Measurements from ENCODE around the gene NIPBL.
"Not testable (repeated sequence)": the region's sequence is repeated elsewhere in the genome, so short reads cannot be mapped to it uniquely, and the experiment has no call there.

Gene NIPBL

DNA sequence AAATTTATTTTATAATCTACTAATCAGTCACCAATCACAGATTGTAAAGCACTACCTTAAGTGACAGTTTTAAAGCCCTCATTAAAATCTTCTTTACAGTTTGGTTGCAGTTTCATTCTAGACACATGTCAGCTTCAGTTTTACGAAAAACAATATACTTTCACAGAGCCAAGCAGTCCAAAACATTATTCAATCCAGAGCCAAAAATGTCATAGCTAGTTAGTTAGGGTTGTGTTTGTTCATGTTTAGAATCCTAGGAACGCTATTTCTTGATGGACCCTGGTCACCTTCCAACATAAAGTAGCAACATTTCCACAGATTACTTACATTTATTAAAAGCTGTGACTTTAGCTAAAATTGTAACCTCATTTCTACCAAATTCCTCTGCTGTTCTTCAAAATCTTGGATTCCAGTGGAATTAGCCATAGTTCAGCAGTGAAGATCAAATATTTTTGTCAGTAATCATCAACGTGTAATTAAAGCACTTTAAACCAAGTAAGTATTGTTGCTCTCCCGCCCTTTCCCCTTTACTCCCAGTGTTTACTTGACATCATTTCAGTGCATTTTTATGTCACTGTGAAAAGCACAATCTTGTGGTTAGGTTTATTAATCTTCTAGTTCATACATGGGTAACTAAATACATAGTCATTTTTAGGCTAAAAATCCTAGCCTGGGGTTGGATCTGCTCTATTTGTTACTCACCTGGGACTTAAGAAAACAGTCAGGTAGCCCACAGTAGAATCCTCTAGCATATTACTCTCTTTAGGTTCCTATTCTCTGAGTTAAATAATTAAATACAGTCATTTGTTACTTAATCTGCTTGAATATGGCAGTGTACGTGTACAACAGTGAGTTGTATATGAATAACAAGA is 74.3 kb downstream of the NIPBL start:
- DNase-seq = no peak

DNA sequence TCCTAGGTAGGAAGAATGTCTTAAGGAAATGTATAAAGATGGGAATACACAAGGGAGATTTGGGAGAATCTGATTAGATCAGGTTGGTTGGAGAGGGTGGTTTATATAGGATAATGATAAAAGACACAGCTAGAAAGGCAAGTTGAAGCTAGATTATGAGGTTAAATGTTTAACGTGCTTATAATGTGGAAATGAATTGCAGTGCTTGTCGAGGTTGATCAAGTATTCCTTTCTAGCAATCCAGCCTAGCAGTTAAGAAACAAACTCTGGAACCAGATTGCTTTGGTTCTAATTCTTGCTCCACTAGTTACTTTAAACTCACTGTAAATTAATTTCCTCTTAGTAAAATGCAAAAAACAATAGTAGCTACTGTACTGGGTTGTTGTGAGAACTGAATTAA is 76.5 kb downstream of the NIPBL start:
- no peak for DNase-seq

DNA sequence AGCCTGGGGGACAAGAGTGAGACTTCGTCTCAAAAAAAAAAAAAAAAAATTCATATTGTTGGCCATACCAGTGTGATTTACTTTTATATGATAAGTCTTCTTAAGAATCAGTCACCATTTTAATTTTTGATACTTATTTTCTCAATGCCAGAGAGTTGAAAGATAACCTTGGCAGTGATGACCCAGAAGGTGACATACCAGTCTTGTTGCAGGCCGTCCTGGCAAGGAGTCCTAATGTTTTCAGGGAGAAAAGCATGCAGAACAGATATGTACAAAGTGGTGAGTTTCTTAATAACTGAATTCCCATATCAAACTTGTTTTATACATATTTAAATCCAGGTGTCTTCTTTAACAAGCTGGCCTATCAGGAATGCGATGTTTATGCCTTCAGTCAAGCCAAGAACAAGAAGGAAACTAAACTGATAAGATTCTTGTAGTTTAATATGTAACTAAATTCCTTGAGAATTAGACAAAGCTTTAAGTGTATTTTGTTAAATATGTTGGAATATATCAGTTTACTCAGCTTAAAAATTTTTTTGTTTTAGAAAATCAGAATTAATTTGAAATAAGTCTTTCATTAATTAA is 81.5 kb downstream of the NIPBL start:
- DNase-seq = no peak

DNA sequence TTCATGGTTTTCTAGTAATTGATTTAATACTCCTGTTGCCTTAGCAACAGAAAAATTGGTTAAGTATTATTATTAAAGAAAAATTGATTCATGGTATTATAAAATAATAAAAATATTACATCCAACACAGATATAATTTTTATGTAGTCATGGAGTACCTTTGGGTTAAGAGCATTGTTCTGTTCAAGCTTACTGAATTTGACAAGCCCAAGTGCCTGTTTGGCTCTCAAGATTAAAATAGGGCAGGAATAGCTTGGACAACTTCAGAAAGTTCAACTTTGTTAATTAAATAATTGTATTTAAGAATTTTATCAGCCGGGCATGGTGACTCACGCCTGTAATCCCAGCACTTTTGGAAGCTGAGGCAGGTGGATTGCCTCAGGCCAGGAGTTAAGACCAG is 82.0 kb downstream of the NIPBL start:
- DNase-seq = no peak

DNA sequence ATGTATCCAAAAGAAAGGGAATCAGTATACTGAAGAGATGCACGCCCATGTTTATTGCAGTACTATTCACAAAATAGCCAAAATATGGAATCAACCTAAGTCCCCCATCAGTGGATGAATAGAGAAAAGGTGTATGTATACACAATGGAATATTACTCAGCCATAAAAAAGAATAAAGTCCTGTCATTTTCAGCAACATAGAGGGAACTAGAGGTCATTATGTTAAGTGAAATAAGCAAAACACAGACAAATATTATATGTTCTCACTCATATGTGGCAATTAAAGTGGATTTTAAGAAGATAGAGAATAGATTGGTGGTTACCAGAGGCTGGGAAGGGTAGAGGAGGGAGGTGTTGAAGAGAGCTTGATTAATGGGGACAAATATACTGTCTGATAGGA is 88.6 kb downstream of the NIPBL start:
- no peak for DNase-seq

DNA sequence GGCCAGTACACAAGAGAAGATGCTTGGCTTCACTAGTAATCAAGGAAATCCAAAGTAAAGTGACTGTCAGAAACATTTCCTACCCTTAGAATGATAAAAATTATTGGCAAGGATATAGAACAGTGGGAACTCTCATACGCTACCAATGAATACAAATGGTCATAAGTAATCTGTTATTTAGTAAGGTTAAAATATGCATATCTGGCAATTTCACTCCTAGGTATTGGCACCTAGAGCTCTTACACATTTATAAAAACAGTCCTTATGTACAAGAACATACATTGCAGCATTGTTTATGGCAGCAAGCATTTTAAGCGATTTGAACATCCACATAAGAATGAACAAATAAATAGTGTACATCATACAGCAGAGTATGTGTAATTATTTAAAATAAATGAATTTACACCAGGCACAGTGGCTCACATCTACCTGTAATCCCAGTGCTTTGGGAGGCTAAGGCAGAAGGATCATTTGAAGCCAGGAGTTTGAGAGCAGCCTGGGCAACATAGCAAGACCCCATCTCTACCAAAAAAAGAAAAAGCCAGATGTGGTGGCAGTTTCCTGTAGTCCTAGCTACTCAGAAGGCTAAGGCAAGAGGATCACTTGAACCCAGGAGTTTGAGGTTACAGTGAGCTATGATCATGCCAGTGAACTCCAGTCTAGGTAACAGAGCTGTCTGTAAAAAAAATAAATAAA is 93.3 kb downstream of the NIPBL start:
- DNase-seq = no peak

DNA sequence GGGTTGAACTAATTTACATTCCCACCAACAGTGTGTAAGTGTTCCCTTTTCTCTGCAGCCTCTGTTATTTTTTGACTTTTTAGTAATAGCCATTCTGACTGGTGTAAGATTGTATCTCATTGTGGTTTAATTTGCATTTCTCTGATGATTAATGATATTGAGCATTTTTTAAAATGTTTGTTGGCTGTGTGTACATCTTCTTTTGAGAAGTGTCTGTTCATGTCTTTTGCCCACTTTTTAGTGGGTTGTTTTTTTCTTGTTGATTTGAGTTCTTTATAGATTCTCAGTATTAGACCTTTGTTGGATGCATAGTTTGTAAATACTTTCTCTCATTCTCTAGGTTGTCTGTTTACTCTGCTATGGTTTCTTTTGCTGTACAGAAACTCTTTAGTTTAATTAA is 101.6 kb downstream of the NIPBL start:
- DNase-seq = no peak

DNA sequence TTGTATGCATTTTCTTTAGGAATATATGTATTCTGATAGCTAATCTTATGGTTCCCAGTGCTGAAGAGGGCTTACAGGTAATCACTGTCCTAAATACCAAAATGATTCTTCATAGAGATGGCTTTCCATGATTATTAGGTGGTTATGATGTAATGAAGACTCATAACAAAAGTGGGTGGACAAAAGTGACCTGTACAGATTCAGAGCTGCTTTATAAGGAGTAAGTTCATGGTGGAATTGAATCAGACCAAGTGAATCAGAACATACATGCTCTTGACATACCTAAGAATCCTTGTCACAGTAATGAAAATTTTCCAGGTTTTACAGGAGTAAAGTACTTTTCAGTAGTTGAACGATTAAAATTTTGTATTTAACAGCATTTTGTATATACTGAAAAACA is 105.6 kb downstream of the NIPBL start:
- no peak for DNase-seq

DNA sequence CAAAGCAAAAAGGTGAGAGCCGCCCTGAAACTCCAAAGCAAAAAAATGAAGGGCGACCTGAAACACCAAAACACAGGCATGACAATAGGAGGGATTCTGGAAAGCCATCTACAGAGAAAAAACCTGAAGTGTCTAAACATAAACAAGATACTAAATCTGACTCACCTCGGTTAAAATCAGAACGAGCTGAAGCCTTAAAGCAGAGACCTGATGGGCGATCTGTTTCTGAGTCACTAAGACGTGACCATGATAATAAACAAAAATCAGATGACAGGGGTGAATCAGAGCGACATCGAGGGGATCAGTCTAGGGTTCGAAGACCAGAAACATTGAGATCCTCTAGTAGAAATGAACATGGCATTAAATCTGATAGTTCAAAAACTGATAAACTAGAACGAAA is 108.8 kb downstream of the NIPBL start:
- DNase-seq = no peak

DNA sequence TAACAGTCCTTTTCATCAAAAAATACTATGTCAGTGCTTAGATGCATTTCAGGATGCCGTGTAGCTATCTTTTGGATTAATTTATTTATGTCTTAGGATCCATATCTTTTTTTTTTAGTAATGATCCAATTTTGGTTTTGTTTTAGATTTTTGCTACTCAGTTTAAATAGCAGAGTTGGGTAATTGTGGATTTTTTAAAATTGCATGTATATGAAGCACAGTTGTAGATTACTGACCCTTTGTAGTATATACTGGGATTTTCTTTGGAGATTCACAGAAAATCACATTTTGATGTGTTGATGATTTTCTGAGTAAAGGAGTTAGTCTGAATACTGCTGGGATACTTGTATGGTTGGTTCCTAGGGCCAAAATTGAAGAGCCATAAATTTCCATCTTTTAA is 111.8 kb downstream of the NIPBL start:
- DNase-seq = no peak

DNA sequence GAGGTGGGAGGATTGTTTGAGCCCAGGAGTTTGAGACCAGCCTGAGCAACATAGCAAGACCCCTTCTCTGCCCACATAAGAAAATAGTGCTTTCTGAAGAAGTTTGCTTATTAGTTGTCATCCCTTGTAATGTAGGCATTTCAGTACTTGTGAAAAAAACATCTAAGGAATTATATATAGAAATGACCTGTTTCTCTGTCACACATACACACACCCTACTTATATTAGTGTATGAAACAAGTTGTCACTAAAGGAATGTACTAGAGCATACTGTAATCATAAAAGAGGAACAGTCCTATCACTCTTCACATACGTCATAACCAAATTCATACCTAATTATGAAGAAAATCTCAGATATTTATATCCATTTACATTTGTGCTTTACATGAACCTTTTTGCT is 122.0 kb downstream of the NIPBL start:
- no peak for DNase-seq

DNA sequence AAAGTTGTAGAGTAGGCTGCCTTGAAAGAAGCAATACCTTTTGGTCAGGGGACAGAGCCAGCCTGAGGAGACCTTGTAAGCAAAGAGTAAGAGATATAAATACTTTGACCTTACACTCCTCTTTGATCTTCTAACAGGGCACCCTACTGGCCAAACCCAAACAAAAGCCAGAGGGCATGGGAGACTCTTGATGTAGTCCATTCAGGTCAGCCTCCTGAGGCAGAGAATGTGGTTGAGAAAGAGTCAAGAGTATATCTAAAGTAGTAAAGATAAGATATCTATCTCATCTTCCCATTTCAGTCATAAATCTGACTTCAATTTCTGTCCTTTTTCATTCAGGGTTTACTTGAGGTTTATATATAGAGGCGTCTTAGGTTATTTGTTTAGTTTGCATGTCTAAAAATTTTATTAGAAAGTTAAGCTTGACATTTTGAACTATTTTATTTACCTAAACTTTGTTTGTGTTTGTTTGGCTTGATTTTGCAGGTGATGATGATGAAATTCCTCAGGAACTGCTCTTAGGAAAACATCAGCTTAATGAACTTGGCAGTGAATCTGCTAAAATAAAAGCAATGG is 125.7 kb downstream of the NIPBL start:
- DNase-seq = no peak

DNA sequence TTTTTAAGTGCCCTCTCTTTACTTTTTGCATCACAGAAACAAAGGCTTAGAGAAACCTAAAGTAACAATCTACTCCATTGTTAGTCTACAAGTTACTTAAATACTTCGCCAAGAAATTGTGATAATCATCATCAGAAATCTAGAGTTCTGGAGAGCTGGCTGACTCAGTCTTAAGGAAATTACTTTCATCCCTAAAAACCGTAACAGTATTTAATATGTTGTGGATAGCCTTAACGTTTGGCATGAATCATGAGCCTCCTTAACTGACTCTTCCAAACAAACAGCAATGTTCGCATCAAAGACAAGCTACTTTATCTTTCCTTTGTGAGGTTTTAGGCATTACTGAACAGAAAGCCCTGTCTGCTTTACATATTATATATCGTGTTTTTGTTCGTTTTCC is 128.7 kb downstream of the NIPBL start:
- no peak for DNase-seq

DNA sequence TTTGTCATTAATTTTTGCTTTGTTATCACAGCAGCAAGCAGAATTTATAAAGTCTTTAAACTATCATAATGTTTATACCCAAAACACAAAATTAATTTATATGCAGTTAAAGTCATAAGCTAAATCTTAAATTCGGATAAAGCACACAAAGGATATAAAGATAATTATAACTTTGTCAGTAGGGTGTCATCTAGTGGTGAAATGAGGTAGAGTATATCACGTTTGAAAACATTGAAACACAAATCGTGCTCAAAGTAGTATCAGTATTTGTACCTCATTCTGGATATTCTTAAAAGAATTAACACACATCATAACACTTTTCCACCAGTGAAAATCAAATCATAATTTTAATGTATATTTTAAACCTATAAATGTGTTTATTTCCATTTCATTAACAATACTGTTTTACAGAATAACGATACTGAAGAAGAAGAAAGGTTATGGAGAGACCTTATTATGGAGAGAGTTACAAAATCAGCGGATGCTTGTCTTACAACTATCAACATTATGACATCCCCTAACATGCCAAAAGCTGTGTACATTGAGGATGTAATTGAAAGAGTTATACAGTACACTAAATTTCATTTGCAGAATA is 129.5 kb downstream of the NIPBL start:
- no peak for DNase-seq

DNA sequence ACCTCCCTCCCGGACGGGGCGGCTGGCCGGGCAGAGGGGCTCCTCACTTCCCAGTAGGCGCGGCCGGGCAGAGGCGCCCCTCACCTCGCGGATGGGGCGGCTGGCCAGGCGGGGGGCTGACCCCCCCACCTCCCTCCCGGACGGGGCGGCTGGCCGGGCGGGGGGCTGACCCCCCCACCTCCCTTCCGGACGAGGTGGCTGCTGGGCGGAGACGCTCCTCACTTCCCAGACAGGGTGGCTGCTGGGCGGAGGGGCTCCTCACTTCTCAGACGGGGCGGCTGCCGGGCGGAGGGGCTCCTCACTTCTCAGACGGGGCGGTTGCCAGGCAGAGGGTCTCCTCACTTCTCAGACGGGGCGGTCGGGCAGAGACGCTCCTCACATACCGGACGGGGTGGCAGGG is 136.6 kb downstream of the NIPBL start:
- not testable (repeated sequence) for DNase-seq

DNA sequence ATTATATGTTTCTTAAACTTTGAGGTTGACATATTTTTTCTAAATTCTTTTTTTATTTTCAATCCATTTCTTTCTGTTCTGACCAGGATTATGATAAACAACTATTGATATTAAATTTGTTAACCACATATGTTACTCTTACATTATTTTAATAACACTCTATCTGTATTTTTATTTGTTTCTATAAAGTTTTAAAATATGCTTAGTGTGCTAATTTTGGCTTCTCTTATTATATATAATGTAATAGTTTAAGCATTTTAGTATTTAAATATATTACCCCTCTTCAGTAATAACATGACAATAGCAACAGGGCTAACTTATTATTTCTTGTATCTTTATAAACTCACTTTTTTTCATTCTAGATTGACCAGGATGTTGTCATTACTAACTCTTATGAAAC is 137.8 kb downstream of the NIPBL start:
- no peak for DNase-seq

DNA sequence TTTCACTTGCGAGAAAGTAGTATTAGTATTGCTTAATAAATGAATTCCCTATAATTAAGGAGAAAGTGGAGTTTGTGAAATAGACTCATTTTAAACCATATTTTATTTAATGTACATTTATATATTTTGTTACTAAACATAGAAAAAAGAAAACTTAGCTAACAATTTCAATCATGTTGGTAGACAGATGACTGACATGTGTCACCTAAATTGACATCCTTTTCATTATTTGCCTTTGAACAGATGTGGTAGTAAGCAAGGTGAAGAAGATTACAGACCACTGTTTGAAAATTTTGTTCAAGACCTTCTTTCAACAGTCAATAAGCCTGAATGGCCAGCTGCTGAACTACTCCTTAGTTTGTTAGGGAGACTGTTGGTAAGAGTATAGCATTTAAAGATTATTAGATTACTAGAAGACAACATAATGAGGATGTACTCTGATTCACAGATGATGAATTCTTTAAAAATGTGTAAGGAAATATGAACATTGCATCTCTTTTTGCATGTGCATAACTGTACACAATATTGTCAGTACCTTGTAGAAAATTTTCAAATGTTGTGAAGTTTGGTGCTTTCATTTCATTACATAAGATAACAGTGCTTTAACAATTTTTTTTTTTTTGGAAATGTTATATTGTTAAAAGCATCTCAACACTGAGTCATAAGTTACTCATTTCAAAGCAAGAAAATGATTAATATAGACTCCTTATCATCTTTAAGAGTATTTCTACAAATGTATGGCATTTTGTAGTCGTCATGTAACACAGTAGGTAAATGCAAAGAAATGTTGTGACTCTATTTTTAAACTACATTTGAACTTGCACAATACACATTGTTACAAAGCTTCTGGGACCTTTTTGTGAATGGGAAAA is 139.5 kb downstream of the NIPBL start:
- no peak for DNase-seq

DNA sequence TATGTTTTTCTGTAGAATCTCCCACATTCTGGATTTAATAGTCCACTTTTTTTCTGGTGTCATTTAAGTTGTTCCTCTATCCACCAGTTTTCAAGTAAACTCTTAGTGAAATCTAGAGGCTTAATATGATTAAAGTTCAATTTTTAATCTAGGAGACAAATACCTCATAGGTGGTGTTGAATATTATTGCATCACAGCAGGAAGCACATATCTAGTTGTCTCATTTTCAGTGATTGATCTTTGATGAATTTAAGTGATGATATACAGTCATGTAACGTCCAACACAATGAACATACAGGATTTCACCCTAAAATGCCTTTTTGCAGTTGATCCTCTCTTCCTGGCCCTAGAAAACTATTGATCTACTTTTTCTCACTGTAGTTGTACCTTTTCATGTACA is 152.3 kb downstream of the NIPBL start:
- DNase-seq = no peak

DNA sequence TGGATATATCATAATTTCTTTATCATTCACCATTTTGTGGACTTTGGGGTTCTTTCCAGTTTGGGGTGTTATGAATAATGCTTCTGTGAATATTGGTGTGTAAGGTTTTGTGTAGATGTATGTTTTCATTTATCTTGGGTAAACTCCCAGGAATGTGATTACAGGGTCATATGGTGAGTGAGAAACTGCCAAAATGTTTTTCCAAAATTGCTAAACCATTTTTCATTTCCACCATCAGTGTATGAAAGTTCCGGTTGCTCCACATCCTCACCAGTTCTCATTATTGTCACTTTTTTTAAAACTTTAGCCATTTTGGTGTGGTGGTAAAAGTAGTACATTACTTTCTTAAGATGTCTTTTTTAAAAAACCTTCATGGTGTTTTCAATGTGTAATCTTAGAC is 152.9 kb downstream of the NIPBL start:
- no peak for DNase-seq

DNA sequence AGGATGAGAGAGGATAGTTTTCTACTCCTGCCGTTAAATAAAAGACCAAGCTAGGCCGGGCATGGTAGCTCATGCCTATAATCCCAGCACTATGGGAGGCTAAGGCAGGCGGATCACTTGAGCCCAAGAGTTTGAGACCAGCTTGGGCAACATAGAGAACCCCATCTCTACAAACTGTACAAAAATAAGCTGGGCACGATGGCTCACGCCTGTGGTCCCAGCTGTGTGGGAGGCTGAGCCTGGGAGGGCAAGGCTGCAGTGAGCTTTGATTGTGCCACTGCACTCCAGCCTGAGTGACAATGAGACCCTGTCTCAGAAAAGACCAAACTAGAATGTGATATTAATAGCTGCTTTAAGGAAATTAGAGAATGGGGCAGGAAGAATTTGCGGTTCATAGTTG is 158.4 kb downstream of the NIPBL start:
- no peak for DNase-seq

DNA sequence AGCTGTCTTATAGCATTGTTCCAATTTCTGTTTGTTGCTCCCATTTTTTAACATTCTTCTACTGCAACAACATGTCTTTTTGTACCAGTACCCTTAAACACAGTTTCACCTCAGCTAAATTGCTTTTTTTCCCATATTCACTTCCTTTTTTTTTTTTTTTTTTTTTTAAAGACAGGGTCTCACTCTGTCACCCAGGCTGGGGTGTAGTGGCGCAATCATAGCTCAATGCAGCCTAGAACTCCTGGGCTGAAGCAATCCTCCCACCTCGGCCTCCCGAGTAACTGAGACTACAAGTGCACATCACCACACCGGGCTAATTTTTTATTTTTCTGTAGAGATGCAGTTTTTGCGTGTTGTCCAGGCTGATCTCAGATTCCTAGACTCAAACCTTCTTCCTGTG is 161.3 kb downstream of the NIPBL start:
- DNase-seq = no peak

DNA sequence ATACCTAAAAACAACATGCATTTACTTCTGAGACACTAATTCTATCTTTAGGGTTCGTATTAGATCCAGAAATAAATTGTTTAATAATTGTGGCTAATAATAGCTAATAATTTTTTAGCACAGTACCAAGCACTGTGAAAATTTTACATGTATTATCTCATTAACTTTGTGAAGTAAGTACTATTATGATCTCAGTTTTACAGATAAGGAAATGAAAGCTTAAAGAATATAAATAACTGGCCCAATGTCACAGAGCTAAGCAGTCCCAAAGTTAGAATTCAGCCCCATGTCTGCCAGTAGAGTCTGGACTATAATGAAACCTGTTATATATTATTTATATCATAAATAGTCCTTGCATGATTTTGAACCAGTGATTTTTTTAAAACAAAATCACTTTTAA is 163.3 kb downstream of the NIPBL start:
- DNase-seq = no peak

Measured in activated CD4-positive, alpha-beta T cell treated with anti-CD3 and anti-CD28 coated beads for 48 hours (primary cell).